HG03064 (cell line): ENCODE data around the gene HOXA6.

Experiments used
- ATAC-seq: cut with Tn5 transposase; IDR thresholded peaks from one replicate; pipeline ENCODE4 v1.9.1; 2021; ENCODE audit warnings: low read depth; ENCODE audit not compliant: unreplicated experiment

The HOXA6 gene

GRCh38 chr7:27163288-27164044 lies 15.9 kb upstream of the HOXA6 start:
- no peak for ATAC-seq

DNA sequence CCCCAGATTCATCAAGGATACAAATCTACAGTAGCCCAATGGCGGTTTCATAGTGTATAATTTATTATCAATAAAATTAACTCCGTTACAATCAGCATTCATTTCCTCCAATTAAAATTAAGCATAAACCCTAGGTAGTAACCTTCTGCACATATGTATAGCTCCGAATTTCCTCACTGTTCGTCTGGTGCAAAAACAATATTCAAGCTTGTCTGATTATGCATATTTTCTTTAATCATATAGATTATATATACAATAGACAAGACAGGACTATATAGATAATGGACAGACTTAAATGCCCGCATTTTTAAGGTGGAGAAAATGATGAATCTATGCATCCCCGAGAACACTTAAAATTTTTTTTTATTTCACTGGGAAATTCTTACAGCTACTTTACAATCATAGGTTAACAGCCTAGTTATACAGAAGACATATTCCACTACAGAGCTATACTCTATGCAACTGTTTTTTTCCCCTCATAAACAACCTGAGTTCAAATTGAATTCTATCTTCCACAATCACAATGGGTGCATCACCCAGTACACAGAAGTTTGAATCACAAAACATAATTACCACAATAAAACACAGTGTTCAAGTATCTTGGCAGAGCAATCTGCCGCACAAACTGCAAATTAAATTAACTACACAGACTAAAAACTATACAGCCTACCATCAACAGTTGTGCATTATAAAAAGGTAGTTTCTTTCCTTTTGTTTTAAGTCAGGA lies 15.2 kb upstream of the HOXA6 start:
- no peak for ATAC-seq

- ATAC-seq, result no peak
Measured at GRCh38 chr7:27161721-27162560, 14.4 kb upstream of the HOXA6 start.

DNA sequence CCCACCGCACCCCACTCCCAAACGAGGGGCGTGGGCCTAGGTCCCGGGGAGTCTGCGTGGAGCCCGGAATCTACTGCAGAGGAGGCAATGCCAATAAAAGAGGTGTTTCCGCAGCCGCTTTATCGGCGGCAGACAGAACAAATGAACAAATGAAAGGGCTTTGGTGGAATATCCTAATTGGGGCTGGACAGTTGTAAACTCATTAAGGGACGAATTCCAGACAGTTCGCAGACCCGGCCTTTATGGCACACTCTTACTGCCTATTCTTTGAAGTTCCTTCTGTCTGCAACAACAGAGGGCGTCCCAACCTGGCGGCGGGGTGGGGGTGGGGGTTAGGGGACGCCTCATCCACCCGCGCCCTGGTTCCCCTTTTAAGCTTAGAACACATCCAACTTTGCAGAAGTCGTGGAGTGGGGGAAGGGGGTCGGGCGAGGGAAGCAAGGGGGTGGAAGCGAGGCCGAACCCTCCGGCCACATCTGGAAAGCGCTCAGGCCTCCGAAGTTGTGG lies 13.7 kb upstream of the HOXA6 start:
- no peak for ATAC-seq

DNA sequence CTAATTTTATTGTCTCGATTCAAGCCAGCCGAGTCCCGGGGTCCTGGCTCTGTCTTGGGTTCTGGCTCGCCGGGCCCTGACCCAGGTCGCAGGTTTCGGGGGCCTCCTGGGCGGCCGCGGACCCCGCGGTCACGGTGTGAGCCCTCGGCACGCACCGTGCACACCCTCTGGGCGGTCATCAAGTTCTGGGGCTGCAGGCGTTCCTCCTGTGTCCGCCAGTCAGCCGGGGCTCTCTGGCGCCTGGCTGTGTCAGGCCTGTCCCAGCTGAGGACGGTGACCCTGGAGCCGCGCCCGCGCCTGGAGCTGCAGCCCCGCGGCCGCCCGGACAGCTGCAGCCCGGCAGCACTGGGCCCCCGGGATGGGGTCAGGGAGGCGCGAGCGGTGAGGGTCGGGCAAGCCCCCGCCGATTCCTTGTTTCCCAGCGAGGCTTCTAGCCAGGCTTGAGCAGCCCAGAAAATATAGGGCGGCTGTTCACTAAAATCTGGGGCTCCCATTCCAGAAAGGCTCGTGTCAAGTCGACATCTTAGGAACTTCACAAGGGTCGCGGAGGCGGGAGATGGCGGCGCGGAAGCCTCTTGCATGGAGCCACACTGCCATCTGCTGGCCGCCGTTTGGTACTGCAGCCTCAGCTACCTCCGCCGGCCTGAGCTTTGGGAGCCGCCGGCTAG lies 13.1 kb upstream of the HOXA6 start:
- no peak for ATAC-seq

- ATAC-seq, result no peak
Measured at GRCh38 chr7:27160145-27160545, 12.6 kb upstream of the HOXA6 start.

DNA sequence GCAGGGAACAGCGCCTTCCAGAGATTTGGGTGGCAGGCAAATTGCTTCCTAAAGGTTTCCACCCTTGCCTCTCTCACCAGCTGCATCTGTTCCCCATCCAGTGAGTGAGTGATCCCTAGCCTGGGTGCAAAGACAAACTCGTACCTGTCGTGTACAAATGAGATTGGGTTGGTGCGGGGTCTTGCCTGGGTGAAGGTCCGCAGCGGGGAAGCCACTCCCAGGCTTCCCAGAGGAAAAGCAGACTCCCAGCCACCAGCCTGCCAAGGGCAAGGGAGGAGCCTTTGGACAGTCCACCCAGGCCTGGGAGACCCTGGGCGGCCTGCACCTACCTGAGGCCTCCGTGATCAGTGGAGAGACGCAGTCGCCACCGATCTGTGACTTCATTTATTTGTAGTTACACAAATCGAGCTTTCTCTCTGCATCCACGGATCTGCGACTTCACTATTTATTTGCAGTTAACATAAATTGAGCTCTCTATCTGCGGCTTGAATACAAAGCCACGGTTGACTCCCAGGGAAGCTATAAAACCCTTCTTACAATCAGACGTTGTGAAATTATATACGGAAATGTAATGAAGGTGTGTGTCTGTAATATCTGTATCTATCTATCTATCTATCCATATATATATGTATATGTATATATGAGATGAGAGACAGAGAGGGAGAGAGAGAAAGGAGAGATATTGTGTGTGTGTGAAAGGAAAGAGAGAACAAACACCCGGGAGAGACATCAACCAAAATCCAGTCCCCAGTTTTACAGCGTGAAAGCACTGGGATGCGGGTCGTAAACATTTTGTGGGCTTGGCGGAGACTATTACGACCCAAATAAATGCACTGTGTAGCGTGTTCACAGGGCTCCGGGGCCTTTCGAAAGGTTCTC lies 11.9 kb upstream of the HOXA6 start:
- ATAC-seq, result no peak

DNA sequence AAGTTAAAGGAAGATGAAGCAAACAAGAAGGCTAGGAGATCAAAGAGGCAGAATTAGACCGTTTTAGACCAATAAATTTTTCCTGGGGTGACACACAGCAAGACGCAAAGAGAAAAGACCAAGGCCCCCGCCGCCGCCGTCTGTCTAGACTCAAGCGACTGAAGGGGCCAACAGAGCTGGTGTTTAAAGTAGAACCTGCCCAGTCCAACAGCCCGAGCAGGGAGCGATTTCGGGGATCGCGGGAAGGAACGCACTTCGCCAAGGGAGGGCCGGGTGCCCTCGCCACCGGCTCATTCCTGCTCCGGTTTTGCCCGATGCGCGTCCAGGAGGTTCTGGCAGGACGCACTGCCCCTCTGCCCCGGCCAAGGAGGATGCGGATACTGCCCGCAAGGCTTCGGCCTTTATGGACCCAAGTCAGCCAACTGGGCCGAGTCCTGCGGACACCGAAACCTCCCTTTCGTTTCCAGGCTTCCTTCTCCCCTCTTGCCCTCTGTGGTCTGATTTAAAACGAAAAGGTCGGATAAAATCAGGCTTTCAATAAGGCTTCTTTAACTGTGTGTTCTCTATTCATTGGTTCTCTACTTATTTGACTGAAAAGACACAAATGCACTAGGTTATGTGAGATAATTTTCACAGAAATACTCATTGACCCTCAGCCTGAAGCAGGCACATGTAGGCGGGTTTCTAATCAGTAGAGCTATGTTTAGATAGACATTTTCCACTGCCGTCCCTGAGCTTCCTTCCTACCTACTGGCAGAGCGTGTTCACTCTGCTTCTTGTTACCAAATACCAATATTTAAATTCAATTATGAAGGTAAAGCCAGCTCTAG lies 11.1 kb upstream of the HOXA6 start:
- ATAC-seq, result no peak

DNA sequence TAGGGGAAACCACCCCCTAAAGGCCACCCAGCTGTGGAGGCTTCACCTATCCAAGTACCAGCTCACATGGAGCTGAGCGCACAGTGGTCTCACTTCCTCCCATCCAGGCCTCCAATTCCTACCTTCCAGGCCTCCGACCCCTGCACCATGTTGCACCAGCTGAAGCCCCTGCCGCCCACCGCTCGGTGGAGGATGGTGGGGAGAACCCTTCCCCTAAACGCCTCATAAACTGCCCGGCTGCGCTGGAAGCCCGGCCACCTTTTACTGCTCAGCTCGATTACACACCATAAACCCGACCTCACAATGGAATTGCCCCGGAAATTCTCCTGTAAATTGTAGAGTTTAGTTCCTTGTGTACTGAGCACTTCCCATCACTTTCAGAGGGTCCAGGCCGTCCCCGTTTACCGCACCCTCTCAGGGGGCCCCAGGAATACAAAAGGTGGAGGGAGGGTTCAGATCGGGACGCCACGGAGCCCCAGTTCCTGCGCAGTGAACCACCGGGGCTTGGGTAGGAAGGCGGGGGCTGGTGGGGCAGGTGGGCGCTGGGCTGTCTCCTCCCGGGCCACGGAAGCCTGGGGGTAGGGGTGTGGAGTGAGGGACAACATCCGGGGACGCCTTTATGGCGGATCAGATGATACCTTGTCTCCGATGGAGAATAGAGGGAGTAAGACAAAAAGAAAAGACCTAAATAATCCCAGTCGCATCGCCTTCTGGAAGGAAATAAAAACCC lies 10.3 kb upstream of the HOXA6 start:
- ATAC-seq, result no peak

DNA sequence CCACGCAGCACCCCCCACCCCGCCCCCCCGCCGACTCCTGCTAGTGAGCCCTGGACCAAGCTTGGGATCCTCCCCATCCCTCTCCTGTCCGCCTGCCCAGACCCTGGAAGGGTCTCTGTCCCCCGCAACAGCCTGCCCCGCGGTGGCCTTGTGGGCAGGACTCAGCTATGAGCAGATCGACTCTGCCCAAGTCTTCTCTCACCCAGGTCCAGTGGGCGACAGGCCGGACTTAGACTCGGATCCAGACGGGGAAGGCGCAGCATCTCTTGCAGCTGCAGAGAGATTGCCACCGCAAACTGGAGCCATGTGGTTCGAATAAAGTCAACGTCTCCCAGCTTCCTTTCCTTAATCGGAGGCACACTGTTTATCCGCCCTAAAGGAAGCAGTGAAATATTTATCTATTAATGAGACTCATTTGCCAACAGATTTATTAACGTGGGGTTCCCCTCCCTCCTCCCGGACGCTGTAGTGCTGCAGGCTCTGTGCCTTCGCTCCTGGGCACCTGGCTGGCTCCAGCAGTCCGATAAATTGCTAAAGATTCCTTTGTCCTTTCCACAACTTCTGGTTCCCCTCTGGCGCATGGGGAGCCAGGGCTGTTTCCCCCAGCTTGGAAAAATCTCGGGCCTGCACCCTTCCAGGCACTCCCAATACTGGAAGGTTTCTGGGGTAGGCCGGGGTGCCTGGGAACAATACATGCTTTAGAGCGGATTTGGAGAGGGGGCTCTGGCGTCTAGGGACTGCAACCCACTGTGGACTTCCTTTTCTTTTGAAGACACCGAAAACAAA lies 9.5 kb upstream of the HOXA6 start:
- no peak for ATAC-seq

DNA sequence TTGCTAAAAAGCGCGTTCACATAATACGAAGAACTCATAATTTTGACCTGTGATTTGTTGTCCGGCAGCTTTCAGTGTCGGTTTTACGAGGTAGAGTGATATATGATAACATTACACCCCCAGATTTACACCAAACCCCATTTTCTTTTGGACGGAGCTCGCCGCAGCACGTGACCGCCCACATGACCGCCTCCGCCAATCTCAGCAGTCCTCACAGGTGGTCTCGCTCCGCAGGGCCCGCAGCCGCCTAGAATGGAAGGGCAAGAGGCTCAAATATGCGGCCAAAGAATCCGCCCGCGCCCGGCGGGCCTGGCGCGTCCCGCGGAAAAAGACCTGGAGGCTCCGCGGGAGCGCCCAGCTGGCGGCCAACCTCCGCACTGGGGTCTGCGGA lies 8.9 kb upstream of the HOXA6 start, which contains the start of gene HOXA7:
Gene HOXA7, minus strand, starts transcription at position 168 of the 391 bp plus-strand sequence. Its CDS starts 130 bp downstream, at position 38.
- no peak for ATAC-seq

- no peak for ATAC-seq
Measured at GRCh38 chr7:27155816-27156507, 8.4 kb upstream of the HOXA6 start.

- ATAC-seq, result no peak
Measured at GRCh38 chr7:27154901-27155815, 7.6 kb upstream of the HOXA6 start.

- no peak for ATAC-seq
Measured at GRCh38 chr7:27154369-27154768, 6.8 kb upstream of the HOXA6 start.

DNA sequence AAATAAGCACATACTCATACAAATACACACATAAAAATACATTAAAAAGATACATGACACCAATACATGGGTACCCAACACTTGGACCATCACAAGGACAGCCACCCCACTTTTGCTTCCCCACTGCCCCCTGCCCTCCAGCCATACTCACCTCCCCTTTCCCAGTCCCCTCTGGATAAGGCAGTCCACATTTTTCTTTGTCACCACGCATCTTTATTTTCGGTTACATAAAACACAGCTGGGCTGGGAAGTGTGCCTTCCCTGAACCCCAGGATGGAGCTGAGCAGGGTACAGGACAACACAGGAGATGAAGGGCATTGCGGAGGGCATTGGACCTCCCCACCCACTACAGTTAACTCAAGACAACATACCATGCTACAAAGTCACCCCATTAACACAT lies 6.0 kb upstream of the HOXA6 start:
- ATAC-seq, result no peak
